ENCODE data around the gene ADAMTS17. TPM values are rescaled to one million over a fixed set of nuclear protein-coding genes. Genes with fewer than 3 reads are reported as not detected.

Gene ADAMTS17
- total RNA-seq, 1 experiment from 2014 or later: 7.7 TPM

DNA sequence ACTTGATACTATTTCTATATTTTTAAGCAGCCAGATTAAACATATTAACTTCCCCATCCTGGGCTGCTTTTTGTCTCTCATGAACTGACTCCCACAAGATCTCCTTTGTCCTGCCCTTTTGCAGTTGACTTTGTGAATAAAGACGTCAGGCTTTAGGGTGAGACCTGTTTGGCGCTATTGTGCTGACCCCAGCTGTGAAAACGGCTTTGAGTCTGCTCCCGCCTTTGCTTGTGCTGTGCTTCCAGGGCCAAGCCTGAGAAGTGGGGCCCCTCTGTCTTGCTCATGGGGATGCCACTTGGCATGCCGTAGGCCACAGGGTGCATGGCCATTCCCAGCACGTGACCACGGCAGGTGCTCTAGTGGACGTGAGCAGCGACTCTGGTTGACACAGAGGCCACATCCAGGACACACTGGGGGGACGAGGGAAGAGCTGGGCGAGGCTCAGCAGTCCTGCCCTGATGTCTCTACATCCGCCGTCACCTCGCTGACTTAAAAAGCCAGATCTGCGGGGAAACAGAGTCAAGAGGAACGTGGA, 339.6 kb downstream of the ADAMTS17 start:
- TF ChIP-seq CTCF (IDR thresholded peaks at IDR 0.05; ENCODE audit: unreplicated experiment): no peak
- ChIA-PET CTCF (no interaction called here), POLR2A (interaction anchor here (0.6 kb wide), 1 partner anchor 97 kb away, joined by 3 read pairs; no protein-coding TSS in a partner anchor)
- Mint-ChIP-seq H3K36me3 (ENCODE audit: insufficient read depth, unreplicated experiment) (no peaks in the 10 kb centered on the region), H3K9me3 (ENCODE audit: unreplicated experiment) (no peaks in the 10 kb centered on the region), H3K27me3 (ENCODE audit: insufficient read depth, unreplicated experiment) (no peaks in the 10 kb centered on the region), H3K4me3 (ENCODE audit: unreplicated experiment) (no peak overlapping the region), H3K27ac (ENCODE audit: low read depth, unreplicated experiment) (no peak overlapping the region), H3K4me1 (ENCODE audit: insufficient read depth, unreplicated experiment) (peaks cover 9% of the 10 kb centered on the region)
- intact Hi-C loops (cut with micrococcal nuclease): no loop called here
- no peak for DNase-seq (ENCODE audit: unreplicated experiment)
- BruUV-seq (replicated peaks): no TSS peak

DNA sequence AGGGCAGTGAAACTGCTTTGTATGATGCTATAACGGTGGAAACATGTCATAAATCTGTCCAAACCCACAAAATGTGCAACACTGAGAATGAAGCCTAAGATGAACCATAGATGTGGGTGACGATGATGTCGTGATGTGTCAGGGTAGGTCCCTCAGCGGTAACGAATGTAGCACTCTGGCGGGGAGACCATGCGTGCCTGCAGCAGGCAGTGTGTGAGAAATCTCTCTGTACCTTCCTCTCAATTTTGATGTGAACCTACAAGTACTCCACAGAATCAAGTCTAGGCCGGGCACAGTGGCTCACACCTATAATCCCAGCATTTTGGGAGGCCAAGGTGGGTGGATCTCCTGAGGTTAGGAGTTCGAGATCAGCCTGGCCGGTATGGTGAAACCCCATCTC, 340.4 kb downstream of the ADAMTS17 start:
- no TSS peak for BruUV-seq (replicated peaks)
- intact Hi-C loops (cut with micrococcal nuclease): no loop called here
- Mint-ChIP-seq H3K27me3 (ENCODE audit: insufficient read depth, unreplicated experiment) (no peaks in the 10 kb centered on the region), H3K36me3 (ENCODE audit: insufficient read depth, unreplicated experiment) (no peaks in the 10 kb centered on the region), H3K9me3 (ENCODE audit: unreplicated experiment) (no peaks in the 10 kb centered on the region), H3K27ac (ENCODE audit: low read depth, unreplicated experiment) (no peak overlapping the region), H3K4me1 (ENCODE audit: insufficient read depth, unreplicated experiment) (peaks cover 9% of the 10 kb centered on the region), H3K4me3 (ENCODE audit: unreplicated experiment) (no peak overlapping the region)
- CTCF ChIA-PET: no interaction called here
- DNase-seq (ENCODE audit: unreplicated experiment): no peak
- POLR2A ChIA-PET: no interaction called here
- no peak for TF ChIP-seq CTCF (IDR thresholded peaks at IDR 0.05; ENCODE audit: unreplicated experiment)

DNA sequence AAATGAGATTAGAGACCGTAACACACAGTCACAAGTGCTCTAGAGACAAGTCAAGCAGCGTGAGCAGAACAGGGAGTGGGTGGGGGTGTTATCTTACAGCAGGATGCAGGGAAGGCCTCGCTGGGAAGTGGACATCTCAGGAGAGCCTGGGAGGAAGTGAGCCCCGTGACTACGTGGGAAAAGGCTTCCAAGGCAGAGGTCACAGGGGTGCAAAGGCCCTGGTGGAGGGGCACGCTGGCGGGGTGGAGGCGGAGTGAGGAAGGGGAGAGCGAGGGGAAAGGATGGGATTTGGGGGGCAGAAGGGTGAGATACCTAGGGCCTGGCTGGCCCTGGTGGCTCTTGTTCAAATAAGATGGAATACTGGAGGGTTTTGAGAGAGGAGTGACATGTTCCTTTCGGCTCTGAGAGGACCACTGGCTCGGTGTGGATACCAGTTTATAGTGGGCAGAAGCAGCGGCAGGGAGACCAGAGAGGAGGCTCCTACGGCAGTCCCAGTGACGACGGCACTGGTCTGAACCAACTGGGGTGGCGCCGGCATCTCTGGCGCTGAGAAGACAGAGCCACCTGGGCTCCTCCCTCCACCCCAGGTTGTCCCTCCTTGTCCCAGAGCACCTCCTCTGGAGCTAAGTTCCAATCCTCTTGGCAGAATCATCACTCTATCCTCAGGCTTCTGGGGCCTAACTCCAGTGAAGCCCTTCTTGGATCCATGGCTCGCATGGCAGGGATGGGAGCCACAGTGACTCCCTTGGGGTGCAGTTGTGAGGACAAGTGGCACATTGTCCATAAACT, 342.3 kb downstream of the ADAMTS17 start:
- H3K4me3 Mint-ChIP-seq (ENCODE audit: unreplicated experiment): no peak overlapping the region
- intact Hi-C loops (cut with micrococcal nuclease): no loop called here
- H3K36me3 Mint-ChIP-seq (ENCODE audit: insufficient read depth, unreplicated experiment): no peaks in the 10 kb centered on the region
- peak overlapping the region; percentile 62 for H3K27ac Mint-ChIP-seq (ENCODE audit: low read depth, unreplicated experiment)
- no peaks in the 10 kb centered on the region for H3K27me3 Mint-ChIP-seq (ENCODE audit: insufficient read depth, unreplicated experiment)
- BruUV-seq (replicated peaks): no TSS peak
- POLR2A ChIA-PET: interaction anchor here (0.8 to 1.1 kb wide), 5 partner anchors 12 to 79 kb away, joined by 3 to 9 read pairs (median 4); no protein-coding TSS in a partner anchor
- no peak for TF ChIP-seq CTCF (IDR thresholded peaks at IDR 0.05; ENCODE audit: unreplicated experiment)
- peaks cover 9% of the 10 kb centered on the region for H3K4me1 Mint-ChIP-seq (ENCODE audit: insufficient read depth, unreplicated experiment)
- CTCF ChIA-PET: interaction anchor here (0.8 kb wide), 1 partner anchor 255 kb away, joined by 4 read pairs; no protein-coding TSS in a partner anchor
- H3K9me3 Mint-ChIP-seq (ENCODE audit: unreplicated experiment): no peaks in the 10 kb centered on the region
- no peak for DNase-seq (ENCODE audit: unreplicated experiment)

DNA sequence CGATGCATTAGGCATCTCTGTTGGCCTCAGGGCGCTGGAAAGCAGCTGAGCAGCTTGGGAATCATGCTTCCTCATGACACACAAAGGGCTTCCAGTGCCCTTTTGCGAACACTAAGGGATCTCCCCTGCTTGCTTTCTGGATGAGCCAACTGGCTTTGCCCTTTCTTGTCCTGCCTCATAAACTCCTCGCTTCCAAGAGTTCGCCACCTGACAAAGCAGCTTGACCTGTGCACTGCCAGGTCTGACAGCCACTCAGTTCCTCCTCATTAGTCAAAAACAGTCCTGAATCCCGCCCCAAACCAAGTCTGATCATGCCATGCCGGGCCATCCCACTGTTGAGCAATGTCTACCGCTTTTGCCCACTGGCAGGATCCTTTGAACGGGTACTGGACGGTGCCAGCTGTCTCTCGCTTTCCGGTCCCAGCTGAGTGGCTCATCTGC, 343.1 kb downstream of the ADAMTS17 start:
- POLR2A ChIA-PET: interaction anchor here (0.7 to 2.1 kb wide), 7 partner anchors 12 to 80 kb away, joined by 3 to 9 read pairs (median 4); no protein-coding TSS in a partner anchor
- peak overlapping the region; percentile 62 for H3K27ac Mint-ChIP-seq (ENCODE audit: low read depth, unreplicated experiment)
- no peak for TF ChIP-seq CTCF (IDR thresholded peaks at IDR 0.05; ENCODE audit: unreplicated experiment)
- CTCF ChIA-PET: interaction anchor here (0.8 kb wide), 1 partner anchor 256 kb away, joined by 4 read pairs; no protein-coding TSS in a partner anchor
- no peaks in the 10 kb centered on the region for H3K9me3 Mint-ChIP-seq (ENCODE audit: unreplicated experiment)
- peaks cover 9% of the 10 kb centered on the region for H3K4me1 Mint-ChIP-seq (ENCODE audit: insufficient read depth, unreplicated experiment)
- no peaks in the 10 kb centered on the region for H3K36me3 Mint-ChIP-seq (ENCODE audit: insufficient read depth, unreplicated experiment)
- peak; percentile 86 for DNase-seq (ENCODE audit: unreplicated experiment)
- no peaks in the 10 kb centered on the region for H3K27me3 Mint-ChIP-seq (ENCODE audit: insufficient read depth, unreplicated experiment)
- BruUV-seq (replicated peaks): no TSS peak
- intact Hi-C loops (cut with micrococcal nuclease): no loop called here
- peak overlapping the region; percentile 11 for H3K4me3 Mint-ChIP-seq (ENCODE audit: unreplicated experiment)

All from MCF 10A (cell line).